Upper lobe of right lung (tissue), 1 donor: ENCODE measurements around the gene C2orf42. TPM values are rescaled to one million over a fixed set of nuclear protein-coding genes. Genes with fewer than 3 reads are reported as not detected.
"Not testable (repeated sequence)": the region's sequence is repeated elsewhere in the genome, so short reads cannot be mapped to it uniquely, and the experiment has no call there.

ENCODE experiments used
- ATAC-seq: fragments of 200-7000 bp; cut with Tn5 transposase; one replicate; pipeline ENCODE4 v1.9.1; 2020; ENCODE audit warnings: mild to moderate bottlenecking, moderate library complexity
- DNase-seq: peaks from one replicate; pipeline ENCODE4 v3.0.0-alpha.2; 2020
- H3K27ac ChIP-seq: fragments of 200-600 bp; one replicate; pipeline ENCODE4 v1.8.0; 2022
- H3K27me3 ChIP-seq: fragments of 200-600 bp; one replicate; pipeline ENCODE4 v1.8.0; 2022; ENCODE audit warnings: mild to moderate bottlenecking
- H3K36me3 ChIP-seq: fragments of 200-600 bp; one replicate; pipeline ENCODE4 v1.8.0; 2022
- H3K4me1 ChIP-seq: fragments of 200-600 bp; one replicate; pipeline ENCODE4 v1.8.0; 2022
- H3K4me3 ChIP-seq: fragments of 200-600 bp; one replicate; pipeline ENCODE4 v1.8.0; 2022; ENCODE audit warnings: mild to moderate bottlenecking
- H3K9me3 ChIP-seq: fragments of 200-600 bp; one replicate; pipeline ENCODE4 v1.8.0; 2022
- CTCF ChIP-seq: fragments of 200-600 bp; IDR thresholded peaks from one replicate; pipeline ENCODE4 v1.8.0; 2022; ENCODE audit warnings: antibody characterized with exemption
- intact Hi-C: fragments of 100-400 bp; cut with DNase I; formaldehyde crosslinking; loops from one replicate; pipeline ENCODE4 v1.11.0; 2022
- total RNA-seq: library from RNA; stranded (reverse); fragmentation: NEBNext Ultra II Directional; extraction: Animal tissue kit (Norgen Biotek cat#: 25700); gene quantifications from one replicate; pipeline ENCODE4 v1.2.1, GENCODE V29; 2021
- donor health status: DM: no; HTN: yes; CAD: no; lungs with severe emphysema.

The C2orf42 gene
- total RNA-seq, 1 donor from 2014 or later: 9.6 TPM

DNA sequence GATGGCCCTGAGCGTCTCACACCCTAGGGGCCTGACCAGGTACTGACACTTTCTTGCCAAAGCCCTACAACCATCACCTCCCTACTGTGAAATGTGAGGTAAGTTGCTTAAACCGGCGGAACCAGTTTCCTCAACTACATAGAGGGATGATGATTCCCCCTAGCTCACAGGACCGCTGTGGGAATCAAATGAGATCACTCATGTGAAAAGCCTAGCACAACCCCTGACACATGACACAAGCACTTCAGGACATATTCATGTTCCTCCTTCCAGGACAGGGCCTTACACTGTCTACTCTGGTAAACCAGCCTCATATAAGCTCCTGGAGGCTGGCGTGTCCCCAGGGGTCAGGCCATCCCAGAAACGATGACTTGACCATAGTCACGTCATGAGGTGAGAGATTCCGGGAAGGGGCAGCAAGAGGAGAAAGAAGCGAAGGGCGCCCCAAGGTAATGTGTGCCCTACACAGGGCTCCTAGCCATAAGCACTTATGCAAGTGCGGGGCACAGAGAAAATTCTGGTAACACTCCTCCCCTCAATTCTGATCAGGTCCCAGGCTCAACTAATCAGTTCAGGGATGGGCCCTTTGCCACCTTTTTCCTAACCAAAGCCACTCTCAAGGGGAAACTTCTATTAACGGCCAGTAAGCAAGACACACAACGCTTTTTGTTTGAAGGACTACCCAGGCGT, 49.5 kb downstream of the C2orf42 start:
- ATAC-seq (peak; percentile 49), DNase-seq (peak; percentile 78)
- Histone ChIP-seq H3K36me3 (no peaks in the 10 kb centered on the region), H3K9me3 (no peaks in the 10 kb centered on the region), H3K4me1 (peaks cover 34% of the 10 kb centered on the region), H3K27me3 (no peaks in the 10 kb centered on the region), H3K27ac (peak overlapping the region; percentile 99), H3K4me3 (peak overlapping the region; percentile 60)
- intact Hi-C loops: no loop called here
- peak; percentile 45 for TF ChIP-seq CTCF

DNA sequence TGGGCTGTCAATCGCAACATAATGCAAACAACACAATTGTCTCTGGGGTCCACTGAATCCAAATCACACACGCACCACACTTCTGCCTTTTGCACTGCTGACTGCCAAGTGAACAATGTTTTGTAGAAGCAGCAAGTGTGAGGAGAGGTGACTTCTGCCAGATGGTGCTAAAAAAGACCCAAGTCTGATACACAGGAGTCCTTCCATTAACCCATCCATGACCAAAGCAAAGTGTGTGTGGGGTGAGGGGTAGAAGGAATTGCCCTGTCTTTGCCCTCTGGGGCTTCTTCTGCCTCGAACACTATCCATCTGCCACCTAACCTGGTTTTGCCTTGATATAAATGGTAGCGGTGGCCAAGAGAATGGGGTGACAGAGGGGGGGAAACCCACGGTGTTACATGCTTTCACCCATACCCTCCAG, 50.0 kb downstream of the C2orf42 start:
- ATAC-seq: no peak
- TF ChIP-seq CTCF: no peak
- Histone ChIP-seq H3K4me3 (peak overlapping the region; percentile 60), H3K27me3 (no peaks in the 10 kb centered on the region), H3K27ac (peak overlapping the region; percentile 99), H3K9me3 (no peaks in the 10 kb centered on the region), H3K36me3 (no peaks in the 10 kb centered on the region), H3K4me1 (peaks cover 39% of the 10 kb centered on the region)
- intact Hi-C loops: no loop called here
- DNase-seq: no peak

DNA sequence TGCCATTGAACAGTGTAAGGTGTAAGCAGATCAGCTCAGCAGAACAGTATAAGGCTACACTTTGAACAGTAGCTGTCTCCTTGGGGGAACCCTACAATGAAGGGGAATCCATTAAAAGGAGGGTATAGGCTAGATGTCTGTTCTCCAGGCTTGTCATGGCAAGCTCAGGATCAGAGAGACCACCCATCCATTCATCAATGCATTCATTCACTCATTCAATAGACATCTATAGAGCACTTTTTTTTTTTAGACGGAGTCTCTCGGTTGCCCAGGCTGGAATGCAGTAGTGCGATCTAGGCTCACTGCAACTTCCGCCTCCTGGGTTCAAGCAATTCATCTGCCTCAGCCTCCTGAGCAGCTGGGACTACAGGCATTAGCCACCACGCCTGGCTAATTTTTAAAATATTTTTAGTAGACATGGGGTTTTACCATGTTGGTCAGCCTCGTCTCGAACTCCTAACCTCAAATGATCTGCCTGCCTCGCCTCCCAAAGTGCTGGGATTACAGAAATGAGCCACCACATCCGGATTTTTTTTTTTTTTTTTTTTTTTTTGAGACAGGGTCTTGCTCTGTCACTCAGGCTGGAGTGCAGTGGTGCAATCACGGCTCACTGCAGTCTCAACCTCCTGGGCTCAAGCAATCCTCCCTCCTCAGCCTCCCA, 56.4 kb downstream of the C2orf42 start:
- intact Hi-C loops: loop anchor here (5.0 kb wide), 1 partner anchor 47 kb away; the partner anchor contains the start of gene PCBP1
- H3K27me3 ChIP-seq, H3K4me3 ChIP-seq, H3K36me3 ChIP-seq, DNase-seq, ATAC-seq, H3K9me3 ChIP-seq: not testable (repeated sequence)
- peaks cover 58% of the 10 kb centered on the region for H3K4me1 ChIP-seq
- peak overlapping the region; percentile 93 for H3K27ac ChIP-seq

GRCh38 chr2:70133491-70134322, 57.1 kb downstream of the C2orf42 start:
- no peak for TF ChIP-seq CTCF
- ATAC-seq (no peak), DNase-seq (no peak)
- Histone ChIP-seq H3K9me3 (no peaks in the 10 kb centered on the region), H3K4me3 (no peak overlapping the region), H3K36me3 (no peaks in the 10 kb centered on the region), H3K4me1 (peaks cover 58% of the 10 kb centered on the region), H3K27ac (peak overlapping the region; percentile 93), H3K27me3 (no peaks in the 10 kb centered on the region)
- intact Hi-C loops: loop anchor here (5.0 kb wide), 1 partner anchor 46 kb away; the partner anchor contains the start of gene PCBP1

DNA sequence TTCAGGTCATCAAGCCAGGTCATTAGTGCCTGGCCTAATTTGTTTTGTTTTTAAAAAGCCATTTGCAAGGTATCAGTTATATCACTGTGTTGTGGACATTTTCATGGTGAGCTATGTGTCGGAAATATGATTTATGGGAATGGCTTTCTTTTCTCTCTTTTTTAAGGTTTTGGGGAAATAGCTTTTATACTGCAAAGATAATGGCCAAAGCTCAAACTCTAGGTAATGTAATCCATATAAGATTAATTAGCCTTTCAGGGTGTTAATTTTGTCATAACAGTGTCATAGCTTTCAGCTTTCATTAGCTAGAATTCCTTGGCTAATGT, 57.7 kb downstream of the C2orf42 start:
- Histone ChIP-seq H3K4me3 (peak overlapping the region; percentile 43), H3K9me3 (no peaks in the 10 kb centered on the region), H3K27ac (peak overlapping the region; percentile 93), H3K27me3 (no peaks in the 10 kb centered on the region), H3K4me1 (peaks cover 58% of the 10 kb centered on the region), H3K36me3 (no peaks in the 10 kb centered on the region)
- no peak for TF ChIP-seq CTCF
- DNase-seq: no peak
- ATAC-seq: no peak
- intact Hi-C loops: loop anchor here (5.0 kb wide), 1 partner anchor 46 kb away; the partner anchor contains the start of gene PCBP1
